ENCODE data around the gene ZFP42.
"Not testable (repeated sequence)": the region's sequence is repeated elsewhere in the genome, so short reads cannot be mapped to it uniquely, and the experiment has no call there.

Gene ZFP42

GRCh38 chr4:187972135-187972534 is 23.4 kb upstream of the ZFP42 start:
- in situ Hi-C loops (cut with HindIII; ENCODE audit: low pct_ligation_motif_present, low sequenced_read_pairs): no loop called here
- no peak for DNase-seq
- no peak for TF ChIP-seq CTCF (IDR thresholded peaks at IDR 0.05; ENCODE audit: low read depth, low read length, missing control alignments)
- H3K27me3 ChIP-seq (replicated peaks): no peaks in the 10 kb centered on the region
- no peak overlapping the region for H3K27ac ChIP-seq
- no peak overlapping the region for H3K4me3 ChIP-seq (ENCODE audit: low read depth, low read length)
- H3K36me3 ChIP-seq (replicated peaks): no peaks in the 10 kb centered on the region

- no peak for DNase-seq
- Histone ChIP-seq H3K4me3 (ENCODE audit: low read depth, low read length) (no peak overlapping the region), H3K27me3 (replicated peaks) (no peaks in the 10 kb centered on the region), H3K27ac (no peak overlapping the region), H3K36me3 (replicated peaks) (no peaks in the 10 kb centered on the region)
- TF ChIP-seq CTCF (IDR thresholded peaks at IDR 0.05; ENCODE audit: low read depth, low read length, missing control alignments): no peak
- in situ Hi-C loops (cut with HindIII; ENCODE audit: low pct_ligation_motif_present, low sequenced_read_pairs): no loop called here
These were observed 11.8 kb upstream of the ZFP42 start for GRCh38 chr4:187983746-187984145.

GRCh38 chr4:187992971-187993370 is 2.6 kb upstream of the ZFP42 start:
- no peaks in the 10 kb centered on the region for H3K27me3 ChIP-seq (replicated peaks)
- no peak overlapping the region for H3K4me3 ChIP-seq (ENCODE audit: low read depth, low read length)
- TF ChIP-seq CTCF (IDR thresholded peaks at IDR 0.05; ENCODE audit: low read depth, low read length, missing control alignments): no peak
- no peak overlapping the region for H3K27ac ChIP-seq
- in situ Hi-C loops (cut with HindIII; ENCODE audit: low pct_ligation_motif_present, low sequenced_read_pairs): no loop called here
- H3K36me3 ChIP-seq (replicated peaks): no peaks in the 10 kb centered on the region
- no peak for DNase-seq

GRCh38 chr4:187993827-187994226 is 1.7 kb upstream of the ZFP42 start:
- Histone ChIP-seq H3K27me3 (replicated peaks) (no peaks in the 10 kb centered on the region), H3K4me3 (ENCODE audit: low read depth, low read length) (no peak overlapping the region), H3K36me3 (replicated peaks) (no peaks in the 10 kb centered on the region), H3K27ac (no peak overlapping the region)
- in situ Hi-C loops (cut with HindIII; ENCODE audit: low pct_ligation_motif_present, low sequenced_read_pairs): no loop called here
- TF ChIP-seq CTCF (IDR thresholded peaks at IDR 0.05; ENCODE audit: low read depth, low read length, missing control alignments): peak; percentile 52
- DNase-seq: peak; percentile 11

- no peak overlapping the region for H3K4me3 ChIP-seq (ENCODE audit: low read depth, low read length)
- DNase-seq: no peak
- H3K27ac ChIP-seq: no peak overlapping the region
- in situ Hi-C loops (cut with HindIII; ENCODE audit: low pct_ligation_motif_present, low sequenced_read_pairs): no loop called here
- TF ChIP-seq CTCF (IDR thresholded peaks at IDR 0.05; ENCODE audit: low read depth, low read length, missing control alignments): no peak
- no peaks in the 10 kb centered on the region for H3K36me3 ChIP-seq (replicated peaks)
- H3K27me3 ChIP-seq (replicated peaks): no peaks in the 10 kb centered on the region
These were observed 1.1 kb downstream of the ZFP42 start for GRCh38 chr4:187996502-187997177.

- H3K36me3 ChIP-seq (replicated peaks); DNase-seq; H3K27ac ChIP-seq; in situ Hi-C loops (cut with HindIII; ENCODE audit: low pct_ligation_motif_present, low sequenced_read_pairs); H3K27me3 ChIP-seq (replicated peaks); H3K4me3 ChIP-seq (ENCODE audit: low read depth, low read length): not testable (repeated sequence)
These were observed 2.4 kb downstream of the ZFP42 start for GRCh38 chr4:187997991-187998390.

Data from brain microvascular endothelial cell (primary cell).